Esophagus (tissue), 2 donors: ENCODE measurements around the gene C2orf49. TPM values are rescaled to one million over a fixed set of nuclear protein-coding genes. Genes with fewer than 3 reads are reported as not detected.
A peak's percentile ranks its signal among the peaks of the same experiment; 100 is the strongest.

Experiments used
- H3K27ac ChIP-seq, 2 donors: one replicate each; pipeline ENCODE4 v1.5.1; 2013; ENCODE audit warnings: low read depth in 2 of 2, mild to moderate bottlenecking in 2 of 2, inconsistent platforms in 1 of 2, low read length in 1 of 2, moderate library complexity in 1 of 2
- H3K27me3 ChIP-seq, 2 donors: one replicate each; pipeline ENCODE4 v1.6.1; 2013; ENCODE audit warnings: low read length in 2 of 2, control low read depth in 1 of 2, mild to moderate bottlenecking in 1 of 2; ENCODE audit not compliant: insufficient read depth in 2 of 2, control insufficient read depth in 1 of 2
- H3K36me3 ChIP-seq, 2 donors: one replicate each; pipeline ENCODE4 v1.6.1; 2013; ENCODE audit warnings: low read length in 1 of 2; ENCODE audit not compliant: control insufficient read depth in 2 of 2, insufficient read depth in 2 of 2
- H3K4me1 ChIP-seq, 2 donors: one replicate each; pipeline ENCODE4 v1.6.1; 2013; ENCODE audit warnings: low read length in 1 of 2; ENCODE audit not compliant: control insufficient read depth in 2 of 2, insufficient read depth in 2 of 2
- H3K4me3 ChIP-seq, 2 donors: one replicate each; pipeline ENCODE4 v1.5.1; 2013; ENCODE audit warnings: low read length in 2 of 2, mild to moderate bottlenecking in 2 of 2, low read depth in 1 of 2, moderate library complexity in 1 of 2
- H3K9me3 ChIP-seq, 2 donors: one replicate each; pipeline ENCODE4 v1.6.1; 2013; ENCODE audit warnings: mild to moderate bottlenecking in 2 of 2, low read depth in 1 of 2, low read length in 1 of 2, moderate library complexity in 1 of 2; ENCODE audit not compliant: control insufficient read depth in 2 of 2, insufficient read depth in 1 of 2
- WGBS, 2 donors: extraction: QIAGEN DNeasy Blood & Tissue Kit; methylation state at CpG; one replicate each; pipeline ENCODE4 v1.1.7; 2013; 5-methylcytosine and 5-hydroxymethylcytosine counted together
- polyA plus RNA-seq, 2 donors: library from polyadenylated mRNA; stranded (reverse); fragments of 200-250 nt; gene quantifications; one replicate each; pipeline ENCODE4 v1.2.3, GENCODE V29; 2013
- donor health status: healthy with polysubstance abuse.
- donor health status: Bipolar disorder and iron deficiency.

The C2orf49 gene
- polyA plus RNA-seq, 2 donors, result 6.6 to 8.7 TPM

DNA sequence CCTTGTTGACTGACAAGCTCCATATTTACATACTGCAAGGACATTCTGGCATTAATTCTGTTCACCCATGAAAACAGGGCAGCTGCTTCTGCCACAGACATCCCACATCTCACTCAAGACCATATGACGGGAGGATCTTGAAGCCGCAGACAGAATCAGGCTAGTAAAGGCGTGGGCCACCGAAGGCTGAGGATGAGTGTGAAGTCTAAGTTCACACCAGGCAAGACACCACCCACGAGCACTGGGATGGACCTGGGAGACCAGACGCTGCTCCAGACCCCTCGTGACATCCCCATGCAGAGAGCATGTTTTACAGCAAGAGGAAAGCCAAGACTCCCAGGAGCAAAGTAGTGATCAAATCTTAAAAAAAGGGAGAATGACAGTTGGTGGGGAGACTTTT lies 58.4 kb downstream of the C2orf49 start:
- Histone ChIP-seq H3K9me3 (no peaks in the 10 kb centered on the region), H3K4me3 (peak overlapping the region in 1 of 2 donors; percentile 14), H3K4me1 (peaks cover 3 to 13% of the 10 kb centered on the region in 2 donors), H3K36me3 (no peaks in the 10 kb centered on the region), H3K27ac (peak overlapping the region; percentile 9 to 59), H3K27me3 (no peaks in the 10 kb centered on the region)
- 56 to 75% methylated on average over 7 of the region's 7 CpGs for WGBS, 2 donors

DNA sequence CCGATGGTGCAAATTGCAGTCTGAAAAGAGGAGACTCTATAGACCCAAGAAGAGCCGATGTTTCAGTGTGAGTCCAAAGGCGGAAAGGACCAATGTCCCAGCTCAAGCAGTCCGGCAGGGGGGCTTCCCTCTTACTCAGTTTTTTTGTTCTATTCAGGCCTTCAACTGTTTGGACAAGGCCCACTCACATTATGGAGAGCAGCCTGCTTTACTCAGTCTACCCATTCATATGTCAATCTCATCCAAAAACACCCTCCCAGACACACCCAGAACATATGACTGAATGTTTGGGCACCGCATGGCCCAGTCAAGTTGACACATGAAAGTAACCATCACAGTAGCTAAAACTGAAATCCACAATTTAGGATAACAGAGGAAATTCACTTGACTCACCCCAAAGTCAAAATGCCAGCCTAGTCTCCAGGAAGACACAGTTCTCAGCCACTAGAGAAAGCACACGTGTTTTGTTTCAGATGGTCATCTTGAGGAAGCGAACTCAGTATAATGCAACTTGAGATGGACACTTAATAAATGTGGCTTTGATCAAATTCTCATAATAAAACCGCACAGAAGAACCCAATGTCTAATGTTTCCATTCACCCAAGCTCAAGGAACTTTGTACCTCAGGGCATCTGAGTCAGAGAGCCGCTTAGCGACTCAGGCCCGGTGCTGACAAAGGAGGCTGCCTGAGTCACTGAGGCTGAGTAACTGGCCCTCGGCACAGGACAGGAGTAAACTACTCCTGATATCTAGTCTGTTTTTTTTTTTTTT lies 59.1 kb downstream of the C2orf49 start:
- no peaks in the 10 kb centered on the region for H3K27me3 ChIP-seq
- WGBS, 2 donors, result 48 to 59% methylated on average over 12 of the region's 12 CpGs
- no peaks in the 10 kb centered on the region for H3K36me3 ChIP-seq
- no peaks in the 10 kb centered on the region for H3K9me3 ChIP-seq
- peak overlapping the region; percentile 77 to 80 for H3K27ac ChIP-seq
- peaks cover 3 to 10% of the 10 kb centered on the region in 2 donors for H3K4me1 ChIP-seq
- H3K4me3 ChIP-seq, result peak overlapping the region in 1 of 2 donors; percentile 21

DNA sequence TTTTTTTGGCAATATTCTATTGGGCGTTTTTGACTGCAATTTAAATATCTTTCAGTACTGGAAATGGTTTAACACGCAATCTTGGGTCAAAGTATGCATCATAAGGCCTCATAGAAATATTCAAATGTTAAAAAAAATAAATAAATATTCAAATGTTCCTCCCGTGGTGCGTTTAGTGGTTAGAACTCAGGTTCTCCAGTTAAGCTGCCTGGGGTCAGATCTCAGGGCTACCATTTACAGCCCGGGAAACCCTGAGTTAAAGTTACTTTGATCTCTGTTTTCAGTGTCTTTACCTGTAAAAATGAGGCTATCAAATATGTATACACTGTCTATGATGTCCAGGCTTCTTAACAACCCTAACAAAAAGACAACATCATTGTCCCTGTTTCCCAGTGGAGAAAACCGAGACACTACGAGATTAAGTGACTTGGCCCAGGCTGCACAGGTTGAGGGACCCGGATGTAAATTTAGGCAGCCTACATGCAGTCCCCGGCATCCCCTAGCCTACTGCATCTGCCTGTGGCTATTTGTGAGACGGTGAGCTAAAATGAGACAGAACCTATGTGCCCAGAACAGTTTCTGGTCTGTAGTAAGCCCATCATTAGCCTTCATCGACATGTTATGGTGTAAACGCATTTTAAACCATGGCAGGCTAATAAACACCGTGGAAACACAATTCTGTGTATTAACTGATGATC lies 59.8 kb downstream of the C2orf49 start:
- H3K36me3 ChIP-seq, result no peaks in the 10 kb centered on the region
- H3K9me3 ChIP-seq, result no peaks in the 10 kb centered on the region
- 39 to 54% methylated on average over 13 of the region's 13 CpGs for WGBS, 2 donors
- peak overlapping the region; percentile 50 to 82 for H3K27ac ChIP-seq
- H3K4me1 ChIP-seq, result peaks cover 3 to 8% of the 10 kb centered on the region in 2 donors
- H3K4me3 ChIP-seq, result peak overlapping the region; percentile 16 to 81
- H3K27me3 ChIP-seq, result no peaks in the 10 kb centered on the region

DNA sequence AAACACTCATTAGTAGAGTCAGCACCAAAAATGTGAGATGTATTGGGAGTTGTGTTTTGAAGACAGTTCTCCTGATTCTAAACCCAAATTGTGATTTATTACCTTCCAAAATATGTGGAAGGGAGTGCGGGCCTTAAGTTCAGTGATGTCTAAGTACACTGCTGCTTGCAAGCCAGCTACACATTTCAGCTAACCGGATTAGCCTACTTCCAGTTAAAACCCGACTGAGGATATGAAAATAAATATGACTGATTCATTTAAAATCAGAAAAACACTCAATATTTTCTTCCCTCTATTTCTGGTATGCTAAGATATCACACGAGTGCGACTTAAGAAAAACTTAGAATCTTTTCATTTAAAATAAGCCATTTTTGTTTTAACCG lies 60.6 kb downstream of the C2orf49 start:
- H3K36me3 ChIP-seq, result no peaks in the 10 kb centered on the region
- no peaks in the 10 kb centered on the region for H3K27me3 ChIP-seq
- peak overlapping the region; percentile 72 to 81 for H3K4me3 ChIP-seq
- H3K9me3 ChIP-seq, result no peaks in the 10 kb centered on the region
- peaks cover 3 to 7% of the 10 kb centered on the region in 2 donors for H3K4me1 ChIP-seq
- 28 to 42% methylated on average over 6 of the region's 6 CpGs for WGBS, 2 donors
- H3K27ac ChIP-seq, result peak overlapping the region; percentile 81 to 91

DNA sequence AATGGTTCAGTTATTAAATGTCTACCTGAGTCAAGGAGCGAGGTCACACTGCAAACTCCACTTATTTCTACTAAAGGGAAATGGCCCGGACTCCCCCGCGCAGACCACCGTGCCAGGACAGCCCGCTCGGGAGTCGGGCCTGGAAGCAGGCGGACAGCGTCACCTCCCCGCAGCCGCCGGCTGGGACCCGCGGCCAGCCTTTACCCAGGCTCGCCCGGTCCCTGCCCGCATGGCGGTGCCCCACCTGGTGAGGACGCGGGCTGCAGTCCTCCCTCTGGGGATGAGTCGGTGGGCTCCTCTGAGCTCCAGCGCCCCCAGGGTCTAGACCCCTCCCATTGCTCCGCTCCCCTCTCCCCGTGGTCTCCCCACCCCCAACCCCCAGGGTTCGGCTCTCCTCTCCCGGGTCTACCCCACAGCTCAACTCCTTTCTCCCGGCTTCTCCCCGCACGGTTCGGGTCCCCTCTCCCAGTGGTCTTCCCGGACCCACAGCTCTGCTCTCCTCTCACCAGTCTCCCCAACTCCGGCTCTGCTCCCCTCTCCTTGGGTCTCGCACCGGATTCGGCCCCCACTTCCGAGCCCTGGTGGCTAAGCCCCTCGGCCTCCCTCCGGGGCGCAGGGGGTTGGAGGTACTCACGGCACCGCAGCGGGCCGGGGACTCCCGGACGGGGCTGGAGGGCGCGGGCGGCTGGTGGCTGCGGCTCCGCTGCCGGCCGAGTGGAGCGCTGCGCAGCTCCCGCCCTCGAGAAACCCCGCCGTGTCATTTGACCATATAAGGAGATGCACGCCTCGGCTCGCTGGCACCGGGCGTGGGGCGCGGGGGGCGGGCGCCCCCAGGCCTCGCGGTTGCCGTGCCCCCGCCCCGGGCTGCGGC lies 61.2 kb downstream of the C2orf49 start, which contains the start of gene FHL2:
TSS of gene FHL2 (minus strand) at position 716 of the 871 bp plus-strand sequence. CDS start 12,535 bp downstream, outside the sequence.
- Histone ChIP-seq H3K27ac (peak within 1 kb of the TSS; percentile 81 to 91), H3K4me1 (peaks cover 3 to 9% of the 10 kb centered on the region in 2 donors), H3K36me3 (no peaks in the 10 kb centered on the region), H3K27me3 (no peaks in the 10 kb centered on the region), H3K9me3 (no peaks in the 10 kb centered on the region), H3K4me3 (peak within 1 kb of the TSS; percentile 72 to 81)
- 1 to 2% methylated on average over 74 of the region's 74 CpGs for WGBS, 2 donors

Other genes with a start within 250 kb of the C2orf49 start
- gene GPR45, start 95.8 kb upstream of the C2orf49 start, polyA plus RNA-seq, result not detected
- 1 to 10 TPM; 2.3 to 5.3 TPM for gene TGFBRAP1, start 7.8 kb upstream of the C2orf49 start, polyA plus RNA-seq
- 10 to 100 TPM; 17.6 to 55.5 TPM for gene FHL2, start 61.5 kb downstream of the C2orf49 start, polyA plus RNA-seq